Immature natural killer cell (primary cell): ENCODE measurements around the gene EBLN1. TPM values are rescaled to one million over a fixed set of nuclear protein-coding genes. Genes with fewer than 3 reads are reported as not detected.

Experiments
- DNase-seq, 3 donors: peaks; one replicate each; pipeline ENCODE4 v3.0.0; 2022; ENCODE audit warnings: mixed read lengths in 1 of 3
- H3K27ac Mint-ChIP-seq, 6 donors: one replicate each; pipeline ENCODE4 v1.8.0; 2020; ENCODE audit warnings: mixed read lengths in 6 of 6, mild to moderate bottlenecking in 5 of 6, inconsistent platforms in 4 of 6, moderate library complexity in 3 of 6
- H3K27me3 Mint-ChIP-seq, 3 donors: one replicate each; pipeline ENCODE4 v1.8.0; 2020 to 2021; ENCODE audit warnings: low read depth in 3 of 3, mild to moderate bottlenecking in 3 of 3, mixed read lengths in 3 of 3, moderate library complexity in 3 of 3, inconsistent platforms in 1 of 3
- H3K36me3 Mint-ChIP-seq, 3 donors: one replicate each; pipeline ENCODE4 v1.8.0; 2020; ENCODE audit warnings: mixed read lengths in 3 of 3, inconsistent platforms in 2 of 3, mild to moderate bottlenecking in 2 of 3
- H3K4me1 Mint-ChIP-seq, 2 donors: one replicate each; pipeline ENCODE4 v1.8.0; 2020; ENCODE audit warnings: inconsistent platforms in 2 of 2, mild to moderate bottlenecking in 2 of 2, mixed read lengths in 2 of 2, moderate library complexity in 1 of 2
- H3K4me3 Mint-ChIP-seq, 5 donors: one replicate each; pipeline ENCODE4 v1.8.0; 2020; ENCODE audit warnings: mild to moderate bottlenecking in 5 of 5, mixed read lengths in 5 of 5, inconsistent platforms in 3 of 5, moderate library complexity in 3 of 5
- H3K9me3 Mint-ChIP-seq, 6 donors: one replicate each; pipeline ENCODE4 v1.8.0; 2020; ENCODE audit warnings: mild to moderate bottlenecking in 6 of 6, mixed read lengths in 6 of 6, inconsistent platforms in 4 of 6, moderate library complexity in 3 of 6
- polyA plus RNA-seq, 3 donors: library from polyadenylated mRNA; unstranded; fragments of 300-500 nt; fragmentation: Illumina TruSeq; gene quantifications; one replicate each; pipeline ENCODE4 v1.2.3, GENCODE V29; 2021

EBLN1 gene
- not detected for polyA plus RNA-seq

DNA sequence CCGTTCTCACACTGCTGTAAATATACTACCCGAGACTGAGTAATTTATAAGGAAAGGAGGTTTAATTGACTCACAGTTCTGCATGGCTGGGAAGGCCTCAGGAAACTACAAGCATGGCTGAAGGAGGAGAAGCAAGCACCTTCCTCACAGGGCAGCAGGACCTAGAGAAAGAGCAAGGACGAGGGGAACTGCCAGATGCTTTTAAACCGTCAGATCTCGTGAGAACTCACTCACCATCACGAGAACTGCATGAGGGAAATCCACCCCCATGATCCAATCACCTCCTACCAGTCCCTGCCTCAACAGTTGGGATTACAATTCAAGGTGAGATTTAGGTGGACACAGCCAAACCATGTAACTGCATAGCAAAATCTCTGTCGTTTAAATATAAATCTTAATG, at the start of gene EBLN1:
Gene EBLN1, minus strand, starts transcription at position 174 of the 400 bp plus-strand sequence. CDS start 8,032 bp downstream, outside the sequence.
- no peaks in the 10 kb centered on the region for H3K4me1 Mint-ChIP-seq
- H3K9me3 Mint-ChIP-seq, result peaks cover 0 to 2% (median 0%) of the 10 kb centered on the region in 6 donors
- peaks cover 6 to 9% (median 7%) of the 10 kb centered on the region in 3 donors for H3K27me3 Mint-ChIP-seq
- H3K4me3 Mint-ChIP-seq, result no peak within 1 kb of the TSS
- no peaks in the 10 kb centered on the region for H3K36me3 Mint-ChIP-seq
- H3K27ac Mint-ChIP-seq, result no peak within 1 kb of the TSS
- no peak for DNase-seq

DNA sequence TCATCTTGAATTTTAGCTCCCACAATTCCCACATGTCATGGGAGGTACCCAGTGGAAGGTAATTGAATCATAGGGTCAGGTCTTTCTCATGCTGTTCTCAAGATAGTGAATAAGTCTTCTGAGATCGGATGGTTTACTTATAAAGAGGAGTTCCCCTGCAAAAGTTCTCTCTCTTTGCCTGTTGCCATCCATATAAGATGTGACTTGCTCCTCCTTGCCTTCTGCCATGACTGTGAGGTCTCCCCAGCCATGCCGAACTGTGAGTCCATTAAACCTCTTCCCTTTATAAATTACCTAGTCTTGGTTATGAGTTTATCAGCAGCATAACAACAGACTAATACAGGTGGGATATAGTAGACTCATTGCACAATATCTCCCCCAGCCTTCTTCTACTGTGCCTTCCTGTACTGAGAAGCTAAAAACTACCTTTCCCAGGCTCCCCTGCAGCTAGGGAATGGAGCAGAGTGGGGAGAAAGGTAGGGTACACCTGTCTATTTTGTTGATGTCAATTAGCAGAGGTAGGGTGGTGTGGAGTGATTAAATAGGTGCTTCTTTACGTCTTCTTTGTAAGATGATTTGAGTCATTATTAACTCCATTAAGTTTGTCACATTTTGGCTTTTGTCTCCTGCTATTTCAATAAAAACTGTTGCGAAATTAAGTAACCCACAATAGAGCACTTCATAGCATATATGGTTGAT, 48.2 kb upstream of the EBLN1 start:
- Mint-ChIP-seq H3K4me3 (no peak overlapping the region), H3K4me1 (no peaks in the 10 kb centered on the region), H3K27ac (no peak overlapping the region), H3K9me3 (no peaks in the 10 kb centered on the region), H3K27me3 (peaks cover 6 to 17% (median 6%) of the 10 kb centered on the region in 3 donors), H3K36me3 (peaks cover 0 to 4% (median 0%) of the 10 kb centered on the region in 3 donors)
- no peak for DNase-seq

DNA sequence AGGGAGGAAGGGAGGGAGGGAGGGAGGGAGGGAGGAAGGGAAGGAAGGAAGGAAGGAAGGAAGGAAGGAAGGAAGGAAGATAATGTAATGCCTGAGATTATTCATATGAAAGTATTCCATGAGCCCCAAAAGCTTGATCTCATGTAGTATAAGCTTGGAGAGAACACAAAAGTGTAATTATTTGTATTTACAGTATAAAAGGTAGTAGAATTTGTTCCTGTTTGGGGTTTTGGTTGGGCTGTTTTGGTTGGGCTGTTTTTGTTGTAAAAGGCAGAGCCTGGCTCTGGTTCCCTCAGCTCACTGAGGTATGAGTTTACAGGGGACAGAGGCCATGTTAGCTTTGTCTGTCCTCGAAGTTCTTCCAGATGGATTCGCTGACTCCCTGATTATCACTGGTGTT, 45.3 kb upstream of the EBLN1 start:
- no peak for DNase-seq
- Mint-ChIP-seq H3K27ac (no peak overlapping the region), H3K4me3 (no peak overlapping the region), H3K9me3 (no peaks in the 10 kb centered on the region), H3K36me3 (peaks cover 0 to 4% (median 0%) of the 10 kb centered on the region in 3 donors), H3K27me3 (peaks cover 6 to 18% (median 8%) of the 10 kb centered on the region in 3 donors), H3K4me1 (no peaks in the 10 kb centered on the region)

DNA sequence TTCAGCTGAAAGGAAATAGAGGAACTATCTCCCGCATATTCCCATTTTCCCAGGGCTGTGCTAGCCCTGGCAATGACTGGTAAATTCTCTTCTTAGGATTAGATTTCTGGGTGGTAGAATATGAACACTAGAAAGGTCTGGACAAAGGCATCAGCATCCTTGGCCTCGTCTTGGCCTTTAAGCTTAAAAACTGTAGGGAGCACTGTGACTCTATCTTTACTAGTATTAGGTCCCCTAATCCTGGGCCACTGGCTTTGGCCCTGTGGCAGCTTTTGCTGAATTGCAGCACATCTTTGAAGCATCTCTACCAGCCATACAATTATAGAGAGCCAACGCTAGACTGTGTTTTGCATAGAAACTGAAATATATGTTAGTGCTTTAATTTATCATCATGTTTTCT, 41.5 kb upstream of the EBLN1 start:
- peak in 2 of 3 donors; percentile 7 to 27 for DNase-seq

DNA sequence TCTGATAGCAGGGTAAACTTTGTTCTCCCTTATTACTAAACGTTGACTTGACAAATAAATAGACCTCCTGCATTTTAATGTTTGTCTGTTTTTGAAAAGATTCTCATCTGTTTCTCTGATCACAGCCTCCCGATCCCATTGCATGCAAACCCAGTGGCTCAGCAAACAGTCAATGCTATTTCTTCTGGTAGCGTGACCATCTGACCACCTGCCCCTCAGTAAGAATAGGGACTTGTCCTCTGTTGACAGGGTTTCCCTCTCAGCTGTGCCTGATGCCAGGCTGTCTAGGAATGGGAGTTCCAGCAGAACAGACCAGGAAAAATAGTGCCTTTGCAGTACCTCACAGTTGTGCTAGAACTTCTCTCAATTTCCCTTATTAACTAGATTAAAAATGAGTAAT, 40.7 kb upstream of the EBLN1 start:
- no peak overlapping the region for H3K27ac Mint-ChIP-seq
- peaks cover 0 to 4% (median 0%) of the 10 kb centered on the region in 3 donors for H3K36me3 Mint-ChIP-seq

More for the DNA sequence above, 41.5 kb upstream of the EBLN1 start:
- Mint-ChIP-seq H3K9me3 (no peaks in the 10 kb centered on the region), H3K27ac (no peak overlapping the region), H3K4me3 (no peak overlapping the region), H3K4me1 (no peaks in the 10 kb centered on the region), H3K27me3 (peaks cover 6 to 18% (median 12%) of the 10 kb centered on the region in 3 donors), H3K36me3 (peaks cover 0 to 4% (median 0%) of the 10 kb centered on the region in 3 donors)

DNA sequence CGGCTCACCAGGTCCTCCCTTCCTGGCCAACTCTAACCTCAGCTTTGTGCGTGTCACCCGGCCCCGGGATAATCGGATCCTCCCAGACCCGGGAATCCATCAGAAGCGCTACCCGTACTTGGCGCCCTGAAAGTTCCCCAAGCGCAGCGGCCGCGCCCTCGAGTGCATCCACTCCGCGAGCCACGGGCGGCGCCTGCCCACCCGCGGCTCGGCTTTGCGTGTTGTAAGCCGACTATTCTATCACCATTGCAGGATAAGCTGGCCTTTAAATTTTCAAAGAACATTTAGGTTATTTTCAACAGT, 35.7 kb upstream of the EBLN1 start:
- peaks cover 7 to 27% (median 26%) of the 10 kb centered on the region in 3 donors for H3K27me3 Mint-ChIP-seq
- H3K9me3 Mint-ChIP-seq, result no peaks in the 10 kb centered on the region
- H3K4me3 Mint-ChIP-seq, result peak overlapping the region; percentile 84 to 91 (median 86)
- peaks cover 0 to 4% (median 0%) of the 10 kb centered on the region in 3 donors for H3K36me3 Mint-ChIP-seq
- peaks cover 18 to 19% of the 10 kb centered on the region in 2 donors for H3K4me1 Mint-ChIP-seq
- DNase-seq, result peak in 1 of 3 donors; percentile 22
- H3K27ac Mint-ChIP-seq, result peak overlapping the region in 2 of 6 donors; percentile 53 to 57

More for the DNA sequence above, 40.7 kb upstream of the EBLN1 start:
- Mint-ChIP-seq H3K9me3 (no peaks in the 10 kb centered on the region), H3K4me3 (no peak overlapping the region), H3K4me1 (peaks cover 0 to 3% of the 10 kb centered on the region in 2 donors), H3K27me3 (peaks cover 6 to 23% (median 18%) of the 10 kb centered on the region in 3 donors)
- DNase-seq, result no peak

DNA sequence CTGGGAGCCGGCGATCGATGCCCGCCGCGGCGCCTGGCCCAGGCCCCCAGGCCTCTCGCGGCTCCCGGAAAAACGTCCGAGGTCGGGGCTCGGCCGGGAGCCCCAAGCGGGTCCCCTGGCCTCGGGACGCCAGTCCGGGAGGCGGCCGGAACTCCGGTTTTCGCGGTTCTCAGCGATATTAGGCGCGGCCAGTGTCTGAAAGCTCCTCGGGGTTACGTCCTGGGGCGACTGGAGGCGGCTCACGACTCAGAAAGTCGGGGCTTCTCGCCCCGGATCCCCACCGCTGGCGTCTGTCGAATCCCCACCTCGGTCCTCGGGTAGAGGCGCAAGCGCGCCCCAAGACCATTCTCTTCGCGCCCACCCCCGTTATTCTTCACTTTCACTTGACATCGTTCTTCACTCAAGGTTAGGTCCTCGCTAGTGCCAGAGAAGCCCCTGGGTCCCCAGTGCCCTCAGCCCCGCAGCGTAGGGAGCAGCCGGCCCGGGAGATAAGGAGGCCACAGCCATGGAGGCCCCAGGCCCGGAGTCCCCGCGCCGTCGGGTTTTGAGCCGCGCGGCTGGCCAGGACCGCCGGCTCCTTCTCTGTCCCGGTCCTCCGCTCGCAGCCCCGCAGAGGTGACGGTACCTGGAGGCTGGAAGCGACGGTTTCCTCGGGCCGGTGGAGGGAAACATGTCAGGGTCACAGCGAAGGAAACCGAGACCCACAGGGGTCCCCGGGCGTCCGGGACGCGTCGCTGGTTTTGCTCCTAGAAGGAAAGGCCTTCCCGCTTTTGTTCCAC, 35.2 kb upstream of the EBLN1 start:
- peak overlapping the region; percentile 84 to 91 (median 86) for H3K4me3 Mint-ChIP-seq
- no peaks in the 10 kb centered on the region for H3K9me3 Mint-ChIP-seq
- H3K27ac Mint-ChIP-seq, result peak overlapping the region in 5 of 6 donors; percentile 59 to 90 (median 69)
- DNase-seq, result peak; percentile 24 to 46 (median 31)
- H3K27me3 Mint-ChIP-seq, result peaks cover 7 to 26% (median 25%) of the 10 kb centered on the region in 3 donors
- peaks cover 0 to 4% (median 0%) of the 10 kb centered on the region in 3 donors for H3K36me3 Mint-ChIP-seq
- peaks cover 18 to 19% of the 10 kb centered on the region in 2 donors for H3K4me1 Mint-ChIP-seq

DNA sequence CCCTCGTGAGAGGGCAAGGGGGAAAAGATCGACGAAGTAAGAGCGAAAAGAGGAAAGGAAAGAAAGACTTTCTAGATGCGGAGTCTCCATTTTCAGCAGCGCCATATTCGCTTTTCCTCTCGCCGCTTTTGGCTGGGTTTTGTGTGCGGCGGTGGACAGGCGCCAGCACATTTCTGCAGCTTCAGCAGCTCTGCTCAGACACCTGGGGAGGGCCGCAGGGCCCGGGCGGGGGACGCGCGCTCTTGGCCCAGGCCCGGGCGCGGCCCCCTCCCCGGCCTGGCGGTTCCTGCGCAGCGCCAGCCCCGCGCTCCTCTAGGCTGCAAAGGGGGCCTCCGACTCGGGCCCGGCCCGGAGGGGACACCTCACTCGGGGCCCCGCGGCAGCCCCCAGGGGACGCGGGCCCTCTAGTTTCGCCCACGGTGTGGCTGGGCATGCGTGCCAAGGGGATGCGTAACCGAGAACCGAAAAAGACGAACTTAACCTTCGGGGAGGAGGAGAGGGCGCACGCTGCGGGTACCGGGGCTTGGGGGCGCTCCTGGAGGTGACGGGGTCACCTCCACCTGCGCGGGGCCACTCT, 34.5 kb upstream of the EBLN1 start:
- H3K27ac Mint-ChIP-seq, result peak overlapping the region; percentile 75 to 96 (median 90)
- H3K4me1 Mint-ChIP-seq, result peaks cover 18 to 19% of the 10 kb centered on the region in 2 donors
- H3K36me3 Mint-ChIP-seq, result peaks cover 0 to 4% (median 0%) of the 10 kb centered on the region in 3 donors
- peak in 2 of 3 donors; percentile 26 to 36 for DNase-seq
- peak overlapping the region; percentile 91 to 98 (median 97) for H3K4me3 Mint-ChIP-seq
- H3K27me3 Mint-ChIP-seq, result peaks cover 9 to 26% (median 25%) of the 10 kb centered on the region in 3 donors
- H3K9me3 Mint-ChIP-seq, result no peaks in the 10 kb centered on the region

DNA sequence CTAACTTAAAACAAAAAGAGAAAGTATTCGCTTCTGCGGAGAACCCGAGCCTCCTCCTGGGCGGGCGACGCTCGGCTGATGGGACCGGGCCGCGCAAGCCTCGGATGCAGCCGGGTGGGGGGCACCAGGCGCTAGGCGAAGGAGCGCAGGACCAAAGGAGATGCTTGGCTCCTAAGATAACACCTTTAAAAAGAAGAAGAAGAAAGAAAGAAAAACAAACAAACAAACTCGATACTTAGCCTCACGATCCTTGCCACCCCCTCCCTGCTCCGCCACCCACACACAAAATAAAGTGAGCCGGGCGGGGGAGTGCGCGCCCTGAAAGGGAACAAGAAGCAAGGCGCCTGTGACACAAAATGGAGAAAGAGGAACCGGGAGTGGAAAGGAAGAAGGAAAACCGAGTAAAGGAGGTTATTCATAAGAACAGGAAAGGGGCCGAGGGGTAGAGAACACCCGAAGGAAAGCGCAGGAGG, 34.0 kb upstream of the EBLN1 start:
- Mint-ChIP-seq H3K27ac (peak overlapping the region; percentile 75 to 96 (median 90)), H3K4me1 (peaks cover 18 to 19% of the 10 kb centered on the region in 2 donors), H3K9me3 (no peaks in the 10 kb centered on the region), H3K4me3 (peak overlapping the region; percentile 91 to 98 (median 97)), H3K36me3 (peaks cover 0 to 4% (median 0%) of the 10 kb centered on the region in 3 donors), H3K27me3 (peaks cover 9 to 26% (median 22%) of the 10 kb centered on the region in 3 donors)
- DNase-seq, result peak; percentile 47 to 56 (median 55)

DNA sequence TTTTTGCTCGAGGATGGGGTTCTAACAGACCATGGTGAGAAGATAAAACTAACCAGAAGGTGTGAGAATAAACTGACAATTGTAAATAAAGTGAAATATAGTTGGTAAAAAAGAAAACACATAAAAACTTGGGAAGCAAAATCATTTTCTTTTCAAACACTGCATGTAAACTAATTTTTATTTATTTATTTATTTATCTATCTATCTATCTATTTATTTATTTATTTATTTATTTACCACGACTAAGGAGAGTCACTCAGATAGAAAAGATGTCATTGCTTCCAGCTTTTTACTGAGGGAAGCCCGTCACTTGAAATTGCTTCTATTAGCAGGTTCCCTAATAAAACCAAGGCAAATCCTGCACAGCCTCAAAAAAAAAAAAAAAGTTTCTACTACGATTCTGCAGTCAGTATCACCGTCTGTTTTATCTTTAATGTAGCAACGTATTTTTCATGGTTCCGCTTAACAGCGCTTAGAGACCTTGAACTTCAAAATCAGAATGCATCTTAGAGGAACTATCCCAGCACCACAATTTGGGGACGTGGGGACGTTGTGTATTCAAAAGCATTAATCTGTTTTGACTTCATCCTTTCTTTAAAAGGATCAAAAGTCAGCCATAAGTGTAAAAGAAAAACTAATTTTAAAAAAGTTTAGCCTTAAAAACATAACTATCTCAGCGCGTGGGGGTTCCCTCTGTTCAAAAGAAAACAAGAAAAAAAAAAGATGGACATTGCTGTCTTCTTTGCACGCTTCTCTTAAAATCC, 33.3 kb upstream of the EBLN1 start:
- Mint-ChIP-seq H3K4me1 (peaks cover 18 to 19% of the 10 kb centered on the region in 2 donors), H3K4me3 (peak overlapping the region; percentile 91 to 98 (median 97)), H3K9me3 (no peaks in the 10 kb centered on the region), H3K27me3 (peaks cover 9 to 26% (median 22%) of the 10 kb centered on the region in 3 donors), H3K27ac (peak overlapping the region; percentile 75 to 96 (median 90)), H3K36me3 (peaks cover 0 to 4% (median 0%) of the 10 kb centered on the region in 3 donors)
- no peak for DNase-seq

DNA sequence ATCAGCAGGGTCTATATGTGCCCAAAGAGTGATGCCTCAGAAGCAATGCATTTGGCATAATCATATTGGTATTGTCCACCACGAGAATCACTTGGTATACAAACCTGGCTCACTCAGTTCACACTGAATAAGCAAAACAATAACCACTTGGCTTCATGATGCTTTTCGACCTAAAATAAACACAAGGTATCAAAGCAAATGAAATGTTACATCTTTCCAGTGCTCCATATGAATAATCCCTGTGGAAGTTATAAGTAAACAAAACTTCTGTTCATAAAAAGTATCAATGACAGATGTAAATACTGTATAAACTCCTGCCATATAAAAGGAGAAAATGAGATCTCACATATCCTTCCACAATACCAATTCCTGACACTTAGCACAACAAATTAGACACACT, 29.8 kb upstream of the EBLN1 start:
- Mint-ChIP-seq H3K27ac (no peak overlapping the region), H3K4me1 (peaks cover 11 to 19% of the 10 kb centered on the region in 2 donors), H3K27me3 (peaks cover 12 to 20% (median 13%) of the 10 kb centered on the region in 3 donors), H3K36me3 (peaks cover 0 to 4% (median 0%) of the 10 kb centered on the region in 3 donors), H3K4me3 (no peak overlapping the region), H3K9me3 (peaks cover 0 to 2% (median 0%) of the 10 kb centered on the region in 6 donors)
- DNase-seq, result no peak

DNA sequence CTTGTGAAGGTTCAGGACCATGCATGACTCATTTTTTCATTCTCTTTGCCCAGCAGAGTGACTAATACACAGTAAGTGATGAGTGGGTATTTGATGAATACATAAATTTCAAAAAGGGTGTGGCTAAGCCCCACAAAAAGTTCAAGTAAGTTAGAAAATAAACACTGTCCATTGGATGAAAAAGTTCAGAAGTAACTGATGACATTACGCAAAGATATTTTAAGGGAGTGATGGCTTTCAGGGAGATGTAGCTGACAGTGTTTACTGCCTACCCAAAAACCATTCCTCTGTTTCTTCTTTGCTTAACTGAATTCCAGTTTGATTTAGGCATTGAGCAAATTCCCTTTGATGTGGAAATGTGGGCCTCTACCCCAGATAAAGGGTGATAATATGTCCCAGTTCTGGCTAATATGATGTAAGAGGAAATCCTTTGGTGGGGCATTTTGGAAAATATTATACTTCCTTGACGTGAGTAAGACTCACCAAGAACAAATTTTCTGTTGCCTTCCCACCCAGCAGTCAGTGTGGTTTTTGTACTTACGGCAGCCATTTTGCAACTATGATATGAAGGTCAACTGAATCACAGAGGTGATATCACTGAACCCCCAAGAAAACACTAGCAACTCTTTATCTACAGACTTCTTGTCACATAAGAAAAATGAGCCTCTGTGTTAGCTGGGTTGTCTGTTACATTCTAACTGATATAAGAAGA, 29.0 kb upstream of the EBLN1 start:
- no peak overlapping the region for H3K4me3 Mint-ChIP-seq
- peaks cover 0 to 1% (median 0%) of the 10 kb centered on the region in 3 donors for H3K36me3 Mint-ChIP-seq
- DNase-seq, result no peak
- no peak overlapping the region for H3K27ac Mint-ChIP-seq
- peaks cover 0 to 2% (median 0%) of the 10 kb centered on the region in 6 donors for H3K9me3 Mint-ChIP-seq
- peaks cover 8 to 15% of the 10 kb centered on the region in 2 donors for H3K4me1 Mint-ChIP-seq
- peaks cover 8 to 23% (median 10%) of the 10 kb centered on the region in 3 donors for H3K27me3 Mint-ChIP-seq
